Pancreas (tissue), 10 donors: ENCODE data around the gene ANKRD44. TPM values are rescaled to one million over a fixed set of nuclear protein-coding genes. Genes with fewer than 3 reads are reported as not detected.

ENCODE experiments used
- ATAC-seq, 4 donors: fragments of 200-7000 bp; cut with Tn5 transposase; one replicate each; pipeline versions ENCODE4 v1.8.0 to v1.9.1; 2020; ENCODE audit warnings: mild to moderate bottlenecking in 4 of 4, moderate library complexity in 4 of 4
- DNase-seq, 6 donors: peaks; one replicate each; pipeline ENCODE4 v3.0.0-alpha.2; 2020
- FAIRE-seq: peaks from 2 replicates; lab custom pipeline; 2012; peaks lifted over from hg19 to GRCh38; lab: Jason Lieb, UNC
- H3K27ac ChIP-seq, 4 donors: fragments of 200-600 bp; sonication (generic); 1 replicate in 3 of 4; 2 replicates in 1 of 4; pipeline versions ENCODE4 v1.5.0 to v1.8.0; 2020
- H3K27me3 ChIP-seq, 4 donors: fragments of 200-600 bp; one replicate each; pipeline ENCODE4 v1.8.0; 2021
- H3K36me3 ChIP-seq, 3 donors: fragments of 200-600 bp; sonication (generic) in 1 of 3; one replicate each; pipeline versions ENCODE4 v1.5.0 to v1.8.0; 2020 to 2021
- H3K4me1 ChIP-seq, 3 donors: fragments of 200-600 bp; one replicate each; pipeline ENCODE4 v1.8.0; 2021
- H3K4me3 ChIP-seq, 4 donors: fragments of 200-600 bp; sonication (generic) in 2 of 4; one replicate each; pipeline versions ENCODE4 v1.5.0 to v1.8.0; 2020 to 2021
- H3K9me3 ChIP-seq, 4 donors: fragments of 200-600 bp; one replicate each; pipeline ENCODE4 v1.8.0; 2021
- CTCF ChIP-seq, 4 donors: fragments of 200-600 bp; sonication (generic) in 3 of 4; IDR thresholded peaks; one replicate each; pipeline versions ENCODE4 v1.5.0 to v1.8.0; 2021; ENCODE audit warnings: antibody characterized with exemption in 4 of 4
- WGBS, 2 donors: extraction: QIAGEN DNeasy Blood & Tissue Kit; methylation state at CpG; one replicate each; pipeline ENCODE4 v1.1.7; 2013; 5-methylcytosine and 5-hydroxymethylcytosine counted together
- intact Hi-C, 3 donors: fragments of 100-400 bp; cut with DNase I; formaldehyde crosslinking; loops; one replicate each; pipeline versions ENCODE4 v1.11.1 to v1.14.2; 2022
- polyA plus RNA-seq, 2 donors: library from polyadenylated mRNA; stranded (reverse); fragments of 200-250 nt; gene quantifications; one replicate each; pipeline ENCODE4 v1.2.3, GENCODE V29; 2013
- total RNA-seq, 6 donors: library from RNA; stranded (reverse); fragmentation: NEBNext Ultra II Directional in 4 of 6; extraction: Animal tissue kit (Norgen Biotek cat#: 25700) in 4 of 6; gene quantifications; one replicate each; pipeline versions ENCODE4 v1.2.1 to v1.2.4, GENCODE V29; 2021 to 2023
- donor health status: healthy with polysubstance abuse.
- donor health status: DM: no; HTN: no; CAD: no; lungs with moderate emphysema.
- donor health status: DM: no; HTN: no; CAD: no.
- donor health status: control.
- donor health status: control.
- donor health status: Bipolar disorder and iron deficiency.
- donor health status: DM: yes; HTN: yes; CAD: no.
- donor health status: DM: no; HTN: no; CAD: no.
- donor health status: DM: no; HTN: no; CAD: no.
- donor health status: DM: yes; HTN: yes; CAD: no.

The ANKRD44 gene
- total and polyA plus RNA-seq, 8 donors = 1.9 to 12.5 (median 7.7) TPM

- Histone ChIP-seq H3K27ac (no peak overlapping the region), H3K4me1 (no peaks in the 10 kb centered on the region), H3K4me3 (no peak overlapping the region), H3K36me3 (no peaks in the 10 kb centered on the region), H3K27me3 (no peaks in the 10 kb centered on the region), H3K9me3 (no peaks in the 10 kb centered on the region)
- peak in 3 of 4 donors; percentile 76 to 83 (median 77) for ATAC-seq
- peak; percentile 21 to 34 (median 28) for TF ChIP-seq CTCF (IDR thresholded peaks at IDR 0.05)
- 55 to 56% methylated on average over 5 of the region's 5 CpGs for WGBS, 2 donors
- FAIRE-seq = no peak
- peak in 5 of 6 donors; percentile 29 to 66 (median 54) for DNase-seq
- intact Hi-C loops = no loop called here
These were observed 141.9 kb downstream of the ANKRD44 start for GRCh38 chr2:197168705-197169104.

GRCh38 chr2:197167608-197168314 is 142.8 kb downstream of the ANKRD44 start:
- H3K4me1 ChIP-seq = no peaks in the 10 kb centered on the region
- WGBS, 2 donors = 86 to 87% methylated on average over 3 of the region's 3 CpGs
- intact Hi-C loops = no loop called here
- TF ChIP-seq CTCF (IDR thresholded peaks at IDR 0.05) = no peak
- no peak overlapping the region for H3K4me3 ChIP-seq
- H3K36me3 ChIP-seq = no peaks in the 10 kb centered on the region
- ATAC-seq = no peak
- no peak overlapping the region for H3K27ac ChIP-seq
- H3K9me3 ChIP-seq = no peaks in the 10 kb centered on the region
- no peak for FAIRE-seq
- H3K27me3 ChIP-seq = no peaks in the 10 kb centered on the region
- DNase-seq = no peak

GRCh38 chr2:197165020-197165419 is 145.6 kb downstream of the ANKRD44 start:
- FAIRE-seq (no peak), ATAC-seq (no peak), DNase-seq (no peak)
- H3K36me3 ChIP-seq = no peaks in the 10 kb centered on the region
- H3K4me1 ChIP-seq = no peaks in the 10 kb centered on the region
- intact Hi-C loops = no loop called here
- TF ChIP-seq CTCF (IDR thresholded peaks at IDR 0.05) = no peak
- no peaks in the 10 kb centered on the region for H3K27me3 ChIP-seq
- 75 to 76% methylated on average over 7 of the region's 7 CpGs for WGBS, 2 donors
- H3K27ac ChIP-seq = no peak overlapping the region
- no peak overlapping the region for H3K4me3 ChIP-seq
- H3K9me3 ChIP-seq = no peaks in the 10 kb centered on the region

GRCh38 chr2:197164141-197164754 is 146.3 kb downstream of the ANKRD44 start:
- H3K4me3 ChIP-seq = no peak overlapping the region
- H3K27me3 ChIP-seq = no peaks in the 10 kb centered on the region
- H3K9me3 ChIP-seq = no peaks in the 10 kb centered on the region
- WGBS, 2 donors = 57 to 74% methylated on average over 39 of the region's 39 CpGs
- no peak overlapping the region for H3K27ac ChIP-seq
- no peaks in the 10 kb centered on the region for H3K36me3 ChIP-seq
- DNase-seq = peak in 2 of 6 donors; percentile 15 to 60
- ATAC-seq = peak in 2 of 4 donors; percentile 23 to 26
- no peak for TF ChIP-seq CTCF (IDR thresholded peaks at IDR 0.05)
- intact Hi-C loops = no loop called here
- no peaks in the 10 kb centered on the region for H3K4me1 ChIP-seq
- FAIRE-seq = no peak

GRCh38 chr2:197163712-197164140 is 146.9 kb downstream of the ANKRD44 start:
- H3K27ac ChIP-seq = no peak overlapping the region
- H3K4me3 ChIP-seq = no peak overlapping the region
- intact Hi-C loops = no loop called here
- H3K36me3 ChIP-seq = no peaks in the 10 kb centered on the region
- no peak for ATAC-seq
- no peak for FAIRE-seq
- no peak for DNase-seq
- H3K27me3 ChIP-seq = no peaks in the 10 kb centered on the region
- H3K4me1 ChIP-seq = no peaks in the 10 kb centered on the region
- TF ChIP-seq CTCF (IDR thresholded peaks at IDR 0.05) = no peak
- no peaks in the 10 kb centered on the region for H3K9me3 ChIP-seq
- WGBS, 2 donors = 97% methylated on average over 17 of the region's 17 CpGs
